HepG2 (cell line): ENCODE data around the gene KEL. TPM values are rescaled to one million over a fixed set of nuclear protein-coding genes. Genes with fewer than 3 reads are reported as not detected.

Experiments
- ATAC-seq: fragments of 200-7000 bp; cut with Tn5 transposase; 3 replicates; pipeline ENCODE4 v1.9.1; 2020; ENCODE audit warnings: mild to moderate bottlenecking, moderate library complexity
- BruUV-seq: library from RNA; stranded (reverse); fragments of 400-500 nt; replicated peaks from 2 replicates; lab custom pipeline; 2021; lab: Mats Ljungman, UMichigan
- CTCF ChIA-PET: fragments of 300-600 bp; formaldehyde crosslinking; extraction: SDS; loops from one replicate; lab custom pipeline; 2021; ENCODE audit warnings: low total read pairs, inconsistent platforms, low intra/inter-chr PET ratio; lab: Yijun Ruan, JAX
- POLR2A ChIA-PET: fragments of 350-600 bp; sonication (Branson Sonifier 250); formaldehyde crosslinking; loops from one replicate; lab custom pipeline; 2020; ENCODE audit warnings: antibody characterized with exemption, inconsistent platforms; lab: Yijun Ruan, JAX
- DNase-seq: peaks from one replicate; pipeline ENCODE4 v3.0.0-alpha.2; 2015; ENCODE audit warnings: low spot score
- FAIRE-seq: peaks from 3 replicates; lab custom pipeline; 2011; peaks lifted over from hg19 to GRCh38; lab: Jason Lieb, UNC
- H2AFZ ChIP-seq: one replicate; pipeline ENCODE4 v1.6.1; 2011; ENCODE audit warnings: low read length, inconsistent platforms
- H3K27ac ChIP-seq: fragments of 300-600 bp; 3 replicates; pipeline ENCODE4 v1.8.0; 2011; ENCODE audit warnings: mixed run types, mild to moderate bottlenecking, mixed read lengths, low read length, inconsistent platforms; ENCODE audit not compliant: insufficient read depth; ENCODE audit errors: extremely low read length
- H3K27me3 ChIP-seq, 2 experiments: fragments of 200-600 bp in 1 of 2; 2 replicates in 1 of 2; 3 replicates in 1 of 2; pipeline versions ENCODE4 v1.6.0 to v1.8.0; 2011; ENCODE audit warnings: low read length in 2 of 2, mild to moderate bottlenecking in 2 of 2, moderate library complexity in 2 of 2, inconsistent platforms in 1 of 2; ENCODE audit not compliant: insufficient read depth in 2 of 2, control insufficient read depth in 1 of 2
- H3K36me3 ChIP-seq, 2 experiments: fragments of 200-600 bp in 1 of 2; replicated peaks in 1 of 2; 2 replicates in 1 of 2; 3 replicates in 1 of 2; pipeline versions ENCODE4 v1.5.1 to v1.8.0; 2011; ENCODE audit warnings: low read length in 2 of 2, inconsistent platforms in 1 of 2; ENCODE audit not compliant: insufficient read depth in 2 of 2, control insufficient read depth in 1 of 2
- H3K4me1 ChIP-seq: 2 replicates; pipeline ENCODE4 v1.5.1; 2012; ENCODE audit warnings: low read length, inconsistent platforms; ENCODE audit not compliant: insufficient read depth
- H3K4me2 ChIP-seq: 2 replicates; pipeline ENCODE4 v1.6.0; 2011; ENCODE audit warnings: low read depth, low read length, inconsistent platforms
- H3K4me3 ChIP-seq, 3 experiments: fragments of 200-600 bp in 1 of 3; sonication (generic), shearing (Covaris generic) in 1 of 3; replicated peaks in 1 of 3; 2 replicates each; pipeline ENCODE4 v1.5.1; 2011 to 2016; ENCODE audit warnings: low read length in 3 of 3, inconsistent platforms in 2 of 3, low read depth in 2 of 3, mild to moderate bottlenecking in 2 of 3, control low read depth in 1 of 3, mixed read lengths in 1 of 3; ENCODE audit not compliant: insufficient read depth in 1 of 3
- H3K79me2 ChIP-seq: one replicate; pipeline ENCODE4 v1.6.1; 2011; ENCODE audit warnings: low read length, inconsistent platforms; ENCODE audit not compliant: insufficient read depth
- H3K9ac ChIP-seq: 2 replicates; pipeline ENCODE4 v1.6.0; 2011; ENCODE audit warnings: mild to moderate bottlenecking, low read depth, low read length, inconsistent platforms; ENCODE audit not compliant: insufficient read depth
- H3K9me3 ChIP-seq: 2 replicates; pipeline ENCODE4 v1.5.1; 2012; ENCODE audit warnings: mild to moderate bottlenecking, low read length
- H4K20me1 ChIP-seq: 2 replicates; pipeline ENCODE4 v1.6.0; 2011; ENCODE audit warnings: inconsistent platforms, mild to moderate bottlenecking, low read length, moderate library complexity; ENCODE audit not compliant: insufficient read depth
- DNMT3B ChIP-seq: conservative IDR thresholded peaks from 2 replicates; pipeline ENCODE4 v1.6.1; 2016; ENCODE audit warnings: missing biosample characterization, control low read depth
- ESRRA ChIP-seq: sonication (generic); formaldehyde crosslinking; IDR thresholded peaks from 2 replicates; pipeline ENCODE4 v1.5.1; 2020; ENCODE audit warnings: mild to moderate bottlenecking, low read depth, missing genetic modification reagents
- KAT7 ChIP-seq: IDR thresholded peaks from 2 replicates; pipeline ENCODE4 v1.6.1; 2018; ENCODE audit warnings: borderline replicate concordance, missing compliant biosample characterization
- PLRG1 ChIP-seq: fragments of 450-650 bp; conservative IDR thresholded peaks from 2 replicates; pipeline ENCODE4 v1.6.1; 2016
- SP5 ChIP-seq: IDR thresholded peaks from 2 replicates; pipeline ENCODE4 v1.6.1; 2016; ENCODE audit warnings: low read depth, borderline replicate concordance
- ZNF343 ChIP-seq: sonication (generic); formaldehyde crosslinking; IDR thresholded peaks from 2 replicates; pipeline ENCODE4 v1.4.0; 2020; ENCODE audit warnings: mild to moderate bottlenecking, missing genetic modification reagents
- ZNF766 ChIP-seq: sonication (generic); formaldehyde crosslinking; IDR thresholded peaks from 2 replicates; pipeline ENCODE4 v1.5.0; 2020; ENCODE audit warnings: missing genetic modification reagents, borderline replicate concordance
- ZNF788 ChIP-seq: sonication (generic); formaldehyde crosslinking; IDR thresholded peaks from 2 replicates; pipeline ENCODE4 v1.5.0; 2020; ENCODE audit warnings: mild to moderate bottlenecking, missing genetic modification reagents, borderline replicate concordance
- ZSCAN31 ChIP-seq: sonication (generic); formaldehyde crosslinking; IDR thresholded peaks from 2 replicates; pipeline ENCODE4 v1.5.0; 2020; ENCODE audit warnings: low read depth, mild to moderate bottlenecking, missing genetic modification reagents
- WGBS: methylation state at CpG from one replicate; pipeline ENCODE4 v1.1.6; 2017; ENCODE audit warnings: low lambda C conversion rate; 5-methylcytosine and 5-hydroxymethylcytosine counted together
- in situ Hi-C: cut with HindIII; loops from 2 replicates; pipeline ENCODE4 v1.10.0; 2017; ENCODE audit warnings: low pct_unique_long_range_greater_than_20kb; ENCODE audit not compliant: extremely low pct_ligation_motif_present
- intact Hi-C: fragments of 100-400 bp; cut with micrococcal nuclease; formaldehyde crosslinking; loops from one replicate; pipeline ENCODE4 v1.10.0; 2022; ENCODE audit not compliant: unreplicated experiment
- polyA plus RNA-seq, 8 experiments: library from polyadenylated mRNA; depleted of rRNA in 3 of 8; stranded (reverse) in 7 of 8; unstranded in 1 of 8; fragments of >200 nt; fragmentation: Illumina TruSeq in 4 of 8; extraction: Trizol in 4 of 8; gene quantifications; 2 replicates each; pipeline versions ENCODE4 v1.2.1 to v1.2.3, GENCODE V29; 2011 to 2016; ENCODE audit warnings: low read depth in 4 of 8, missing spikeins in 1 of 8, mixed read lengths in 1 of 8; ENCODE audit not compliant: insufficient read depth in 1 of 8
- total RNA-seq, 5 experiments: library from RNA; depleted of rRNA; stranded (reverse); fragments of >200 nt; fragmentation: Illumina TruSeq; extraction: Trizol; gene quantifications; 2 replicates each; pipeline ENCODE4 v1.2.3, GENCODE V29; 2016; ENCODE audit warnings: low read depth in 1 of 5
- TF ChIP-seq, protein P1 (sequence below): sonication (generic); formaldehyde crosslinking; IDR thresholded peaks from 2 replicates; pipeline ENCODE4 v1.4.0; 2020; ENCODE audit warnings: missing genetic modification reagents
- TF ChIP-seq, protein P2 (sequence below): sonication (generic); formaldehyde crosslinking; IDR thresholded peaks from 2 replicates; pipeline ENCODE4 v1.4.0; 2020; ENCODE audit warnings: low read depth, mild to moderate bottlenecking, missing genetic modification reagents
- TF ChIP-seq, protein P3 (sequence below): sonication (generic); formaldehyde crosslinking; IDR thresholded peaks from 2 replicates; pipeline ENCODE4 v1.4.0; 2020; ENCODE audit warnings: missing genetic modification reagents; ENCODE audit errors: not compliant biosample characterization
- TF ChIP-seq, protein P4 (sequence below): sonication (generic); formaldehyde crosslinking; IDR thresholded peaks from 2 replicates; pipeline ENCODE4 v1.5.0; 2020; ENCODE audit warnings: missing genetic modification reagents

Gene KEL
- total and polyA plus RNA-seq, 2 of the 13 experiments (the other 11 are each of a cell fraction or from before 2014, with no cell fraction given) = 0.03 TPM; not detected in 1

DNA sequence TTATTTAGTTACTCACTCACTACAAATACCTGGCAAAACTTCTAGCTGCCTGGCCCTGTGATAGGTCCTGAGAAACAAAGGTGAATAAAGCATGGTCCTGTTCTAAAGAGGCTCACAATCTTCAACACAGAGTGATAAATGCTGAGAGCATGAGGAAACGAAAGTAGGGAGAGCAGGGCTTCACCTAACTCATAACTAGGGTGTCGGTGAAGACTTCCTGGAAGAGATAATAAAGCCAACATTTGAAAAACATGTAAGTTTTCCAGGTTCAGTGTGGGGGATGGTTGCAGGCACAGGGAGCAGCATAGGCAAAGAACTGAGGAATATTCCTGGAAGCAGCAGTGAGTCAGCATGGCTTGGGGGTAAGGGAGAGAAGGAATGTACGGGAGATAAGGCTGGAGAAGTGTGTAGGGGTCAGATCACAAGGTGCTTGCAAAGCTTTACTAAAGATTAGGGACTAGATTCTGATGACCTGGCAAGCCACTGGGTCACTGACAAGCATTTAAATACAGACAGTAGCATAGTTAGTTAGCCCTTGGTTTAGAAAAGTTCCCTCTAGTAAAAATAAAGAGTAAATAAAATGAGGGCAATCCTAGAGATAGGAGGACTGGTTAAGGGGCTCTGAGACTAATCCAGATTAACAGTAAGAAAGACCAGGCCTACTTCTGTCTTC lies 5.1 kb downstream of the KEL start:
- Histone ChIP-seq H2AFZ (no peak overlapping the region), H3K79me2 (no peaks in the 10 kb centered on the region), H3K4me1 (no peaks in the 10 kb centered on the region), H3K27me3 (no peaks in the 10 kb centered on the region; a peak in 1 of 5 replicates), H3K27ac (no peak overlapping the region), H3K4me2 (no peak overlapping the region), H3K9ac (no peak overlapping the region), H3K36me3 (no peaks in the 10 kb centered on the region)
- FAIRE-seq (no peak), DNase-seq (no peak)
- POLR2A ChIA-PET = no interaction called here
- intact Hi-C loops (no loop called here), in situ Hi-C loops (no loop called here)
- BruUV-seq = no TSS peak
- CTCF ChIA-PET = no interaction called here
- WGBS = 11% methylated on average over 3 of the region's 3 CpGs
- TF ChIP-seq ZNF788 = no peak
- TF ChIP-seq, protein P1, sequence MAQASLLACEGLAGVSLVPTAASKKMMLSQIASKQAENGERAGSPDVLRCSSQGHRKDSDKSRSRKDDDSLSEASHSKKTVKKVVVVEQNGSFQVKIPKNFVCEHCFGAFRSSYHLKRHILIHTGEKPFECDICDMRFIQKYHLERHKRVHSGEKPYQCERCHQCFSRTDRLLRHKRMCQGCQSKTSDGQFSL (CRISPR knock-in tag) = no peak
- TF ChIP-seq, protein P2, sequence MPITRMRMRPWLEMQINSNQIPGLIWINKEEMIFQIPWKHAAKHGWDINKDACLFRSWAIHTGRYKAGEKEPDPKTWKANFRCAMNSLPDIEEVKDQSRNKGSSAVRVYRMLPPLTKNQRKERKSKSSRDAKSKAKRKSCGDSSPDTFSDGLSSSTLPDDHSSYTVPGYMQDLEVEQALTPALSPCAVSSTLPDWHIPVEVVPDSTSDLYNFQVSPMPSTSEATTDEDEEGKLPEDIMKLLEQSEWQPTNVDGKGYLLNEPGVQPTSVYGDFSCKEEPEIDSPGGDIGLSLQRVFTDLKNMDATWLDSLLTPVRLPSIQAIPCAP (CRISPR knock-in tag) = no peak
- TF ChIP-seq, all 625 proteins: peak for 0
- Histone ChIP-seq H3K4me3 (no peak overlapping the region), H3K9me3 (no peaks in the 10 kb centered on the region), H4K20me1 (no peaks in the 10 kb centered on the region)
- ATAC-seq = no peak

DNA sequence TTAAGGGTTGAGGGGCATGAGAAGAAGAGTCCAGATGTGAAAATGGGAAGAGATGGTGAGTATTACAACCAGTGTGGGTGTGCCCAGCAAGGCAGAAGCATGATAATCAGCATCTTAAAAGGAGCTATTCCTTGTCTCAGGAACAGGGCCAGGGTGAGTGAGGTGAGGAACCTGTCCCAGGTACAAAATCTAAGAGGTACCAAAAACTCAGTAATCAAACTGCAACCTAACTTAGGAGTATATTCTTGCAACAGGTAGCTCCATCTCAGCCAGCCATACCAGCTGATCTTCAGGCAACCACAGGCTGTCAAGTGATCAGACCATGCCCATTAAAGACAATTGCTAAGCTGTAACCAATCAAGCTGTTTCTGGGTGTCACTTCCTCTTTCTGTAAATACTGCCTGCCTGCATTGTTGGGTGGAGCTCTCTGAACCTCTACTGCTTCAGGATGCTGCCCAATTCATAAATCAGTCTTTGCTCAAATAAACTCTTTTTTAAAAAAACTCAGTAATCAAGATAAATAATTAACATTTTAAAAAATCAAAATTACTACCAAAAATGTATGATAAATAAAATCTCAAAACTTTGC lies 7.4 kb downstream of the KEL start:
- FAIRE-seq (no peak), DNase-seq (no peak)
- no peaks in the 10 kb centered on the region for H3K4me1 ChIP-seq
- intact Hi-C loops = no loop called here
- CTCF ChIA-PET = no interaction called here
- no peaks in the 10 kb centered on the region; a peak in 1 of 5 replicates for H3K27me3 ChIP-seq
- in situ Hi-C loops = no loop called here
- H3K79me2 ChIP-seq = no peaks in the 10 kb centered on the region
- no peak overlapping the region for H3K27ac ChIP-seq
- no peaks in the 10 kb centered on the region for H3K36me3 ChIP-seq
- H3K9ac ChIP-seq = no peak overlapping the region
- TF ChIP-seq ZNF766 (CRISPR knock-in tag) (no peak), SP5 (CRISPR knock-in tag) (no peak), PLRG1 (no peak), ZNF343 (CRISPR knock-in tag) (no peak), DNMT3B (CRISPR knock-in tag) (no peak), KAT7 (CRISPR knock-in tag) (no peak), ESRRA (CRISPR knock-in tag) (no peak), ZSCAN31 (CRISPR knock-in tag) (no peak)
- TF ChIP-seq, protein P3, sequence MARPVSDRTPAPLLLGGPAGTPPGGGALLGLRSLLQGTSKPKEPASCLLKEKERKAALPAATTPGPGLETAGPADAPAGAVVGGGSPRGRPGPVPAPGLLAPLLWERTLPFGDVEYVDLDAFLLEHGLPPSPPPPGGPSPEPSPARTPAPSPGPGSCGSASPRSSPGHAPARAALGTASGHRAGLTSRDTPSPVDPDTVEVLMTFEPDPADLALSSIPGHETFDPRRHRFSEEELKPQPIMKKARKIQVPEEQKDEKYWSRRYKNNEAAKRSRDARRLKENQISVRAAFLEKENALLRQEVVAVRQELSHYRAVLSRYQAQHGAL = no peak
- TF ChIP-seq, protein P4, sequence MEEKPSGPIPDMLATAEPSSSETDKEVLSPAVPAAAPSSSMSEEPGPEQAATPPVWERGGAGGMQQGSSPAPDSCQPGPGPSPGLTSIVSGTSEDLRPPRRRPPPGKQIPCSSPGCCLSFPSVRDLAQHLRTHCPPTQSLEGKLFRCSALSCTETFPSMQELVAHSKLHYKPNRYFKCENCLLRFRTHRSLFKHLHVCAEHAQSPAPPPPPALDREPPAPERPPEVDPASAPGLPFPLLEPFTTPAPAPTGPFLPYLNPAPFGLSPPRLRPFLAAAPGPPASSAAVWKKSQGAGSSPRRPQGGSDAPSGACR (CRISPR knock-in tag) = no peak
- TF ChIP-seq, all 625 proteins: peak for 0
- Histone ChIP-seq H3K4me2 (no peak overlapping the region), H3K9me3 (no peaks in the 10 kb centered on the region), H3K4me3 (no peak overlapping the region), H2AFZ (no peak overlapping the region), H4K20me1 (no peaks in the 10 kb centered on the region)
- POLR2A ChIA-PET = no interaction called here
- no TSS peak for BruUV-seq
- no peak for ATAC-seq
